HepG2 (cell line): Measurements from ENCODE around the gene ATP2A2. TPM values are rescaled to one million over a fixed set of nuclear protein-coding genes. Genes with fewer than 3 reads are reported as not detected.

ENCODE experiments used
- GZF1 ChIP-seq: sonication (generic); formaldehyde crosslinking; IDR thresholded peaks from 2 replicates; pipeline ENCODE4 v1.5.1; 2020; ENCODE audit warnings: mild to moderate bottlenecking, missing genetic modification reagents
- IKZF1 ChIP-seq: fragments of 450-650 bp; IDR thresholded peaks from 2 replicates; pipeline ENCODE4 v1.7.1; 2016
- JUN ChIP-seq: sonication (generic); formaldehyde crosslinking; IDR thresholded peaks from 2 replicates; pipeline ENCODE4 v1.4.0; 2020; ENCODE audit warnings: mild to moderate bottlenecking, missing genetic modification reagents
- MIER2 ChIP-seq: IDR thresholded peaks from 2 replicates; pipeline ENCODE4 v1.6.1; 2016; ENCODE audit warnings: missing biosample characterization, missing genetic modification reagents
- NPAS2 ChIP-seq: sonication (generic); formaldehyde crosslinking; IDR thresholded peaks from 2 replicates; pipeline ENCODE4 v1.8.0; 2022; ENCODE audit warnings: mild to moderate bottlenecking, missing genetic modification reagents, borderline replicate concordance
- RFXANK ChIP-seq: IDR thresholded peaks from 2 replicates; pipeline ENCODE4 v1.6.1; 2016
- SIN3B ChIP-seq: fragments of 150-350 bp; IDR thresholded peaks from 2 replicates; pipeline ENCODE4 v1.6.1; 2014; ENCODE audit warnings: low read length
- SMAD3 ChIP-seq: sonication (generic); formaldehyde crosslinking; IDR thresholded peaks from 2 replicates; pipeline ENCODE4 v1.4.0; 2020; ENCODE audit warnings: missing genetic modification reagents
- YEATS2 ChIP-seq: sonication (generic); formaldehyde crosslinking; IDR thresholded peaks from 2 replicates; pipeline ENCODE4 v1.4.0; 2020; ENCODE audit warnings: missing genetic modification reagents, borderline replicate concordance
- ZNF354B ChIP-seq: sonication (generic); formaldehyde crosslinking; IDR thresholded peaks from 2 replicates; pipeline ENCODE4 v1.8.0; 2022; ENCODE audit warnings: mild to moderate bottlenecking, missing genetic modification reagents
- ZNF510 ChIP-seq: sonication (generic); formaldehyde crosslinking; IDR thresholded peaks from 2 replicates; pipeline ENCODE4 v1.4.0; 2020; ENCODE audit warnings: low read depth, mild to moderate bottlenecking, missing genetic modification reagents
- ZNF775 ChIP-seq: sonication (generic); formaldehyde crosslinking; IDR thresholded peaks from 2 replicates; pipeline ENCODE4 v1.4.0; 2020; ENCODE audit warnings: missing genetic modification reagents, mild to moderate bottlenecking, moderate library complexity, borderline replicate concordance
- ZNF883 ChIP-seq: sonication (generic); formaldehyde crosslinking; IDR thresholded peaks from 2 replicates; pipeline ENCODE4 v1.5.1; 2020; ENCODE audit warnings: mild to moderate bottlenecking, missing genetic modification reagents; ENCODE audit errors: not compliant biosample characterization
- ZSCAN31 ChIP-seq: sonication (generic); formaldehyde crosslinking; IDR thresholded peaks from 2 replicates; pipeline ENCODE4 v1.5.0; 2020; ENCODE audit warnings: low read depth, mild to moderate bottlenecking, missing genetic modification reagents
- polyA plus RNA-seq, 8 experiments: library from polyadenylated mRNA; depleted of rRNA in 3 of 8; stranded (reverse) in 7 of 8; unstranded in 1 of 8; fragments of >200 nt; fragmentation: Illumina TruSeq in 4 of 8; extraction: Trizol in 4 of 8; gene quantifications; 2 replicates each; pipeline versions ENCODE4 v1.2.1 to v1.2.3, GENCODE V29; 2011 to 2016; ENCODE audit warnings: low read depth in 4 of 8, missing spikeins in 1 of 8, mixed read lengths in 1 of 8; ENCODE audit not compliant: insufficient read depth in 1 of 8
- total RNA-seq, 5 experiments: library from RNA; depleted of rRNA; stranded (reverse); fragments of >200 nt; fragmentation: Illumina TruSeq; extraction: Trizol; gene quantifications; 2 replicates each; pipeline ENCODE4 v1.2.3, GENCODE V29; 2016; ENCODE audit warnings: low read depth in 1 of 5
- TF ChIP-seq, protein P1 (sequence below), 2 experiments: fragments of 450-650 bp in 1 of 2; sonication (generic) in 1 of 2; formaldehyde crosslinking in 1 of 2; IDR thresholded peaks; 2 replicates each; pipeline versions ENCODE4 v1.6.1 to v1.8.0; 2016 to 2022; ENCODE audit warnings: antibody characterized with exemption in 1 of 2, mild to moderate bottlenecking in 1 of 2, missing genetic modification reagents in 1 of 2
- TF ChIP-seq, protein P2 (sequence below): IDR thresholded peaks from 2 replicates; pipeline ENCODE4 v1.4.0; 2020; ENCODE audit warnings: mild to moderate bottlenecking, missing genetic modification reagents

The ATP2A2 gene
- total and polyA plus RNA-seq, 2 of the 13 experiments (the other 11 are each of a cell fraction or from before 2014, with no cell fraction given), result 35.4 to 85.5 TPM

DNA sequence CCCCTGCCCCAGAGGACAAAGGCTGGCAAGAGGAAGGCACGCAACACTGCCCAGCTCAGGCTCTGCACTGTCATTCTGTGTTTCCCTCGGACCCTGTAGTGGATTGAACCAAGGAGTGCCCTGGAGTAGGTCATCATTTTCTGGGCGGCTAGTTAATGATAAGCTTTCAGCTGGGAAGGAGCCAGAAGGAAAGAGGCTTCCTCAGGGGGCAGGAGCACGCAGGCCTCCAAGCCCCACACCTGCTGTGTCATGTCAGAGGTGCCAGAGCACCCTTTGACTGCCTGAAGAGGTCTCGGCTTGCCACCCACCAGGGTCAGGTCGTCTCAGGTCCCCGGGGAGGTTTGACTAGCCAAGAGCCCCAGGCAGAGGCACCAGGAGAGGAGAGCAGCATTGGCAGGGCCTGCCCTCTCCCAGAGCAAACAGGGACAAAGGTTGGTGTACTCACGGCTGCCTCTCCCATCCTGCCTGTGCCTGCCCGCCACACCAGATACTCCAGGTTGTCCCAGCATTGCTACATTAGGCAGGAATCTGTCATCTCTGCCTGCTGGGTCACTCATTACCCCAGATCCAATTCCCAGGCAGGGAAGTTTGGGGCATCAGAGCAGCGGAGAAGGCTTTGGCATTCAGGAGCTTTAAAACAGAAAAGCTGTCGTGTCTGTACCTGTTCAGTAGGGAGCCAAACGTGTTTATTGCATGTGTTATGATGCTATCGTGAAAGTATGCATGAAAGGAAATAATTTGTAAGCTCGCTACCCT is 33.5 kb upstream of the ATP2A2 start (continued):
- TF ChIP-seq, protein P1, sequence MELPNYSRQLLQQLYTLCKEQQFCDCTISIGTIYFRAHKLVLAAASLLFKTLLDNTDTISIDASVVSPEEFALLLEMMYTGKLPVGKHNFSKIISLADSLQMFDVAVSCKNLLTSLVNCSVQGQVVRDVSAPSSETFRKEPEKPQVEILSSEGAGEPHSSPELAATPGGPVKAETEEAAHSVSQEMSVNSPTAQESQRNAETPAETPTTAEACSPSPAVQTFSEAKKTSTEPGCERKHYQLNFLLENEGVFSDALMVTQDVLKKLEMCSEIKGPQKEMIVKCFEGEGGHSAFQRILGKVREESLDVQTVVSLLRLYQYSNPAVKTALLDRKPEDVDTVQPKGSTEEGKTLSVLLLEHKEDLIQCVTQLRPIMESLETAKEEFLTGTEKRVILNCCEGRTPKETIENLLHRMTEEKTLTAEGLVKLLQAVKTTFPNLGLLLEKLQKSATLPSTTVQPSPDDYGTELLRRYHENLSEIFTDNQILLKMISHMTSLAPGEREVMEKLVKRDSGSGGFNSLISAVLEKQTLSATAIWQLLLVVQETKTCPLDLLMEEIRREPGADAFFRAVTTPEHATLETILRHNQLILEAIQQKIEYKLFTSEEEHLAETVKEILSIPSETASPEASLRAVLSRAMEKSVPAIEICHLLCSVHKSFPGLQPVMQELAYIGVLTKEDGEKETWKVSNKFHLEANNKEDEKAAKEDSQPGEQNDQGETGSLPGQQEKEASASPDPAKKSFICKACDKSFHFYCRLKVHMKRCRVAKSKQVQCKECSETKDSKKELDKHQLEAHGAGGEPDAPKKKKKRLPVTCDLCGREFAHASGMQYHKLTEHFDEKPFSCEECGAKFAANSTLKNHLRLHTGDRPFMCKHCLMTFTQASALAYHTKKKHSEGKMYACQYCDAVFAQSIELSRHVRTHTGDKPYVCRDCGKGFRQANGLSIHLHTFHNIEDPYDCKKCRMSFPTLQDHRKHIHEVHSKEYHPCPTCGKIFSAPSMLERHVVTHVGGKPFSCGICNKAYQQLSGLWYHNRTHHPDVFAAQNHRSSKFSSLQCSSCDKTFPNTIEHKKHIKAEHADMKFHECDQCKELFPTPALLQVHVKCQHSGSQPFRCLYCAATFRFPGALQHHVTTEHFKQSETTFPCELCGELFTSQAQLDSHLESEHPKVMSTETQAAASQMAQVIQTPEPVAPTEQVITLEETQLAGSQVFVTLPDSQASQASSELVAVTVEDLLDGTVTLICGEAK (IDR thresholded peaks at IDR 0.05), result no peak
- TF ChIP-seq, protein P1 (CRISPR knock-in tag; IDR thresholded peaks at IDR 0.05), result peak; percentile 71; the same call in 1 of the 2 replicates
- TF ChIP-seq, protein P2, sequence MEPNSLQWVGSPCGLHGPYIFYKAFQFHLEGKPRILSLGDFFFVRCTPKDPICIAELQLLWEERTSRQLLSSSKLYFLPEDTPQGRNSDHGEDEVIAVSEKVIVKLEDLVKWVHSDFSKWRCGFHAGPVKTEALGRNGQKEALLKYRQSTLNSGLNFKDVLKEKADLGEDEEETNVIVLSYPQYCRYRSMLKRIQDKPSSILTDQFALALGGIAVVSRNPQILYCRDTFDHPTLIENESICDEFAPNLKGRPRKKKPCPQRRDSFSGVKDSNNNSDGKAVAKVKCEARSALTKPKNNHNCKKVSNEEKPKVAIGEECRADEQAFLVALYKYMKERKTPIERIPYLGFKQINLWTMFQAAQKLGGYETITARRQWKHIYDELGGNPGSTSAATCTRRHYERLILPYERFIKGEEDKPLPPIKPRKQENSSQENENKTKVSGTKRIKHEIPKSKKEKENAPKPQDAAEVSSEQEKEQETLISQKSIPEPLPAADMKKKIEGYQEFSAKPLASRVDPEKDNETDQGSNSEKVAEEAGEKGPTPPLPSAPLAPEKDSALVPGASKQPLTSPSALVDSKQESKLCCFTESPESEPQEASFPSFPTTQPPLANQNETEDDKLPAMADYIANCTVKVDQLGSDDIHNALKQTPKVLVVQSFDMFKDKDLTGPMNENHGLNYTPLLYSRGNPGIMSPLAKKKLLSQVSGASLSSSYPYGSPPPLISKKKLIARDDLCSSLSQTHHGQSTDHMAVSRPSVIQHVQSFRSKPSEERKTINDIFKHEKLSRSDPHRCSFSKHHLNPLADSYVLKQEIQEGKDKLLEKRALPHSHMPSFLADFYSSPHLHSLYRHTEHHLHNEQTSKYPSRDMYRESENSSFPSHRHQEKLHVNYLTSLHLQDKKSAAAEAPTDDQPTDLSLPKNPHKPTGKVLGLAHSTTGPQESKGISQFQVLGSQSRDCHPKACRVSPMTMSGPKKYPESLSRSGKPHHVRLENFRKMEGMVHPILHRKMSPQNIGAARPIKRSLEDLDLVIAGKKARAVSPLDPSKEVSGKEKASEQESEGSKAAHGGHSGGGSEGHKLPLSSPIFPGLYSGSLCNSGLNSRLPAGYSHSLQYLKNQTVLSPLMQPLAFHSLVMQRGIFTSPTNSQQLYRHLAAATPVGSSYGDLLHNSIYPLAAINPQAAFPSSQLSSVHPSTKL, result peak; percentile 84; the same call in 1 of the 2 replicates
- TF ChIP-seq MIER2 (CRISPR knock-in tag) (no peak), RFXANK (CRISPR knock-in tag) (peak; percentile 65; the same call in 1 of the 2 replicates), ZNF354B (CRISPR knock-in tag) (no peak), ZNF510 (CRISPR knock-in tag) (no peak), ZSCAN31 (CRISPR knock-in tag) (peak; percentile 78; the same call in 1 of the 2 replicates), NPAS2 (CRISPR knock-in tag) (no peak), SMAD3 (CRISPR knock-in tag) (peak; percentile 52; the same call in 1 of the 2 replicates), ZNF883 (no peak), GZF1 (CRISPR knock-in tag) (peak; percentile 70; the same call in 1 of the 2 replicates), YEATS2 (CRISPR knock-in tag) (peak; percentile 58; the same call in 1 of the 2 replicates), IKZF1 (no peak), JUN (no peak), SIN3B (no peak), ZNF775 (no peak)
